ENCODE results near the gene EIF2AK3. TPM values are rescaled to one million over a fixed set of nuclear protein-coding genes. Genes with fewer than 3 reads are reported as not detected.

EIF2AK3 gene
- total RNA-seq, 5 donors from 2014 or later (not counting 1 experiment from before 2014, with no cell fraction given) = 20.3 to 33.8 (median 25.6) TPM

DNA sequence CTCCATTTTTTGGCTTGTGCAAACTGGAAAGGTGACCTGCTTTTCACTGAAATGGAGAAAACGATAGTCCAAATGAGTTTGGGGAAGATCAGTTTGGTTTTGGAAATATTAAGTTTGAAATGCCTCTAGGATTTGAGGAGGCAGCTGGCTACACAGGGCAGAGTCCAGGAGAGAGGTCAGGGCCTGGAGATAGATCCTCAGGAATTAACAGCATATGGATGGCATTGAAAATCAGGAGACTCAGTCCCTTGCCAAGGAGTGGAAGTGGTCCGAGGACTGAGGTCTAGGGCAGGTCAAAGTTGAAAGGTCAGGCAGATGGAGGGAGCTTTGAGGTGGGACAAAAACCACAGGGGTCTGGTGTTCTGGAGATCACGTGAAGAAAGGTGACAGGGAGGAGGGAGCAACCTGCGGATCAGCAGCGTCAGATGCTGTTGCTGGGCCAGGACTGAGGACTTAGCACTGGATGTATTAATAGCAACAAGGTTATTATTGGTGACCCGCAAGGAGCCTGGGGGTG lies 83.7 kb downstream of the EIF2AK3 start:
- ATAC-seq (replicated peaks in 1 of 4) = no peak
- H3K4me3 ChIP-seq (ENCODE audit: control insufficient read depth in 1 of 2, extremely low read depth in 1 of 2, low read length in 1 of 2) = no peak overlapping the region
- H3K27ac ChIP-seq (ENCODE audit: low read length) = no peak overlapping the region
- H3K36me3 ChIP-seq (ENCODE audit: control insufficient read depth in 2 of 2, extremely low read depth in 1 of 2, insufficient read depth in 1 of 2, low read length in 1 of 2) = no peaks in the 10 kb centered on the region
- DNase-seq = no peak
- no peak overlapping the region for H3K27ac Mint-ChIP-seq
- H3K27me3 ChIP-seq (replicated peaks in 1 of 2; ENCODE audit: control insufficient read depth in 2 of 2, extremely low read depth in 1 of 2, insufficient read depth in 2 of 2, low read length in 1 of 2) = peaks cover 4 to 9% of the 10 kb centered on the region in 2 experiments
- H3K9me3 Mint-ChIP-seq = peaks cover 3 to 8% (median 3%) of the 10 kb centered on the region in 3 donors
- H3K27me3 Mint-ChIP-seq = peaks cover 10 to 23% of the 10 kb centered on the region in 2 donors
- POLR2A ChIA-PET = no interaction called here
- no peak overlapping the region for H3K4me3 Mint-ChIP-seq
- no peaks in the 10 kb centered on the region for H3K4me1 Mint-ChIP-seq
- 86% methylated on average over 5 of the region's 6 CpGs for WGBS (ENCODE audit: insufficient coverage)
- peaks cover 2% of the 10 kb centered on the region for H3K36me3 Mint-ChIP-seq
- CTCF ChIA-PET = no interaction called here
- H3K9me3 ChIP-seq = no peaks in the 10 kb centered on the region
- H3K4me1 ChIP-seq (ENCODE audit: control insufficient read depth in 1 of 2, extremely low read depth in 1 of 2, insufficient read depth in 2 of 2, low read length in 2 of 2) = no peaks in the 10 kb centered on the region

DNA sequence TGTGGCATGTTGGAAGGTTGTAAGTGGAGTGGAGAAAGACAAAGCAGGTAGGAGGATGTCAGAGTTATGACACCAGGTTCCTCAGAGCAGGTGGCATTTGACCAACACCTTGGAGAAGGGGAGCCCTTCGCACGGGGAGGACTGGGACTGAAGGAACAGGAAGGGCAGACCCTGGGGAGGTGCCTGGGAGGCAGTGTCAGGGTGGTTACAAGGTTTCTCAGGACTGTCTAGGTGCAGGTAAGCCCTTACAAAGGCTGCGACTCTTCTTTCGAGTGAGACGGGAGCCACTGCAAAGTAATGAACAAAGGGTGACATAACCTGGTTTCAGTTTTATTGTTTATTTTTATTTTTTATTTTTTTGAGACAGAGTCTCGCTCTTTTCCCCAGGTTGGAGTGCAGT lies 84.6 kb downstream of the EIF2AK3 start:
- H3K4me1 Mint-ChIP-seq = no peaks in the 10 kb centered on the region
- Histone ChIP-seq H3K27me3 (replicated peaks in 1 of 2; ENCODE audit: control insufficient read depth in 2 of 2, extremely low read depth in 1 of 2, insufficient read depth in 2 of 2, low read length in 1 of 2) (peaks cover 0 to 10% of the 10 kb centered on the region in 2 experiments), H3K27ac (ENCODE audit: low read length) (no peak overlapping the region), H3K4me3 (ENCODE audit: control insufficient read depth in 1 of 2, extremely low read depth in 1 of 2, low read length in 1 of 2) (no peak overlapping the region), H3K9me3 (no peaks in the 10 kb centered on the region), H3K36me3 (ENCODE audit: control insufficient read depth in 2 of 2, extremely low read depth in 1 of 2, insufficient read depth in 1 of 2, low read length in 1 of 2) (no peaks in the 10 kb centered on the region), H3K4me1 (ENCODE audit: control insufficient read depth in 1 of 2, extremely low read depth in 1 of 2, insufficient read depth in 2 of 2, low read length in 2 of 2) (no peaks in the 10 kb centered on the region)
- no peak overlapping the region for H3K27ac Mint-ChIP-seq
- peaks cover 3 to 8% (median 3%) of the 10 kb centered on the region in 3 donors for H3K9me3 Mint-ChIP-seq
- H3K4me3 Mint-ChIP-seq = no peak overlapping the region
- peaks cover 10 to 25% of the 10 kb centered on the region in 2 donors for H3K27me3 Mint-ChIP-seq
- ChIA-PET CTCF (no interaction called here), POLR2A (no interaction called here)
- whole genome bisulfite sequencing (ENCODE audit: insufficient coverage) = 78% methylated on average over 2 of the region's 6 CpGs
- no peak for DNase-seq
- ATAC-seq (replicated peaks in 1 of 4) = no peak
- H3K36me3 Mint-ChIP-seq = peaks cover 2% of the 10 kb centered on the region

GRCh38 chr2:88540346-88540745 lies 86.9 kb downstream of the EIF2AK3 start:
- Mint-ChIP-seq H3K4me1 (no peaks in the 10 kb centered on the region), H3K27me3 (peaks cover 9 to 30% of the 10 kb centered on the region in 2 donors), H3K9me3 (peaks cover 3 to 8% (median 3%) of the 10 kb centered on the region in 3 donors), H3K36me3 (peaks cover 2% of the 10 kb centered on the region), H3K4me3 (no peak overlapping the region), H3K27ac (no peak overlapping the region)
- Histone ChIP-seq H3K4me3 (ENCODE audit: control insufficient read depth in 1 of 2, extremely low read depth in 1 of 2, low read length in 1 of 2) (no peak overlapping the region), H3K4me1 (ENCODE audit: control insufficient read depth in 1 of 2, extremely low read depth in 1 of 2, insufficient read depth in 2 of 2, low read length in 2 of 2) (no peaks in the 10 kb centered on the region), H3K27ac (ENCODE audit: low read length) (no peak overlapping the region), H3K9me3 (no peaks in the 10 kb centered on the region), H3K36me3 (ENCODE audit: control insufficient read depth in 2 of 2, extremely low read depth in 1 of 2, insufficient read depth in 1 of 2, low read length in 1 of 2) (no peaks in the 10 kb centered on the region), H3K27me3 (replicated peaks in 1 of 2; ENCODE audit: control insufficient read depth in 2 of 2, extremely low read depth in 1 of 2, insufficient read depth in 2 of 2, low read length in 1 of 2) (peaks cover 0 to 14% of the 10 kb centered on the region in 2 experiments)
- CTCF ChIA-PET = no interaction called here
- POLR2A ChIA-PET = no interaction called here
- no peak for ATAC-seq (replicated peaks in 1 of 4)
- WGBS (ENCODE audit: insufficient coverage) = 100% methylated on average over 2 of the region's 2 CpGs
- no peak for DNase-seq

GRCh38 chr2:88538362-88538917 lies 88.8 kb downstream of the EIF2AK3 start:
- no peak overlapping the region for H3K4me3 Mint-ChIP-seq
- H3K27ac Mint-ChIP-seq = no peak overlapping the region
- DNase-seq (no peak), ATAC-seq (replicated peaks in 1 of 4) (no peak)
- Histone ChIP-seq H3K27me3 (replicated peaks in 1 of 2; ENCODE audit: control insufficient read depth in 2 of 2, extremely low read depth in 1 of 2, insufficient read depth in 2 of 2, low read length in 1 of 2) (peaks cover 0 to 14% of the 10 kb centered on the region in 2 experiments), H3K9me3 (no peaks in the 10 kb centered on the region), H3K27ac (ENCODE audit: low read length) (no peak overlapping the region), H3K4me1 (ENCODE audit: control insufficient read depth in 1 of 2, extremely low read depth in 1 of 2, insufficient read depth in 2 of 2, low read length in 2 of 2) (no peaks in the 10 kb centered on the region), H3K4me3 (ENCODE audit: control insufficient read depth in 1 of 2, extremely low read depth in 1 of 2, low read length in 1 of 2) (no peak overlapping the region), H3K36me3 (ENCODE audit: control insufficient read depth in 2 of 2, extremely low read depth in 1 of 2, insufficient read depth in 1 of 2, low read length in 1 of 2) (no peaks in the 10 kb centered on the region)
- 90% methylated on average over 7 of the region's 11 CpGs for WGBS (ENCODE audit: insufficient coverage)
- POLR2A ChIA-PET = interaction anchor here in 1 of 2 donors (0.5 kb wide), 1 partner anchor 91 kb away, joined by 3 read pairs; no protein-coding TSS in a partner anchor
- peaks cover 2% of the 10 kb centered on the region for H3K36me3 Mint-ChIP-seq
- CTCF ChIA-PET = interaction anchor here in 1 of 2 donors (0.6 kb wide), 1 partner anchor 12 kb away, joined by 5 read pairs; no protein-coding TSS in a partner anchor
- peaks cover 9 to 28% of the 10 kb centered on the region in 2 donors for H3K27me3 Mint-ChIP-seq
- H3K9me3 Mint-ChIP-seq = peaks cover 3 to 8% (median 3%) of the 10 kb centered on the region in 3 donors
- H3K4me1 Mint-ChIP-seq = no peaks in the 10 kb centered on the region

- H3K36me3 Mint-ChIP-seq = peaks cover 2% of the 10 kb centered on the region
- CTCF ChIA-PET = no interaction called here
- H3K4me1 ChIP-seq (ENCODE audit: control insufficient read depth in 1 of 2, extremely low read depth in 1 of 2, insufficient read depth in 2 of 2, low read length in 2 of 2) = no peaks in the 10 kb centered on the region
- no peaks in the 10 kb centered on the region for H3K36me3 ChIP-seq (ENCODE audit: control insufficient read depth in 2 of 2, extremely low read depth in 1 of 2, insufficient read depth in 1 of 2, low read length in 1 of 2)
- H3K27me3 ChIP-seq (replicated peaks in 1 of 2; ENCODE audit: control insufficient read depth in 2 of 2, extremely low read depth in 1 of 2, insufficient read depth in 2 of 2, low read length in 1 of 2) = peaks cover 0 to 13% of the 10 kb centered on the region in 2 experiments
- no peak overlapping the region for H3K4me3 ChIP-seq (ENCODE audit: control insufficient read depth in 1 of 2, extremely low read depth in 1 of 2, low read length in 1 of 2)
- no peaks in the 10 kb centered on the region for H3K4me1 Mint-ChIP-seq
- 73% methylated on average over 6 of the region's 6 CpGs for WGBS (ENCODE audit: insufficient coverage)
- no peaks in the 10 kb centered on the region for H3K9me3 ChIP-seq
- POLR2A ChIA-PET = no interaction called here
- DNase-seq = no peak
- H3K9me3 Mint-ChIP-seq = peaks cover 3 to 8% (median 3%) of the 10 kb centered on the region in 3 donors
- peaks cover 8 to 25% of the 10 kb centered on the region in 2 donors for H3K27me3 Mint-ChIP-seq
- no peak overlapping the region for H3K27ac Mint-ChIP-seq
- ATAC-seq (replicated peaks in 1 of 4) = no peak
- no peak overlapping the region for H3K4me3 Mint-ChIP-seq
- no peak overlapping the region for H3K27ac ChIP-seq (ENCODE audit: low read length)
These were observed 89.6 kb downstream of the EIF2AK3 start for GRCh38 chr2:88537640-88538039.

GRCh38 chr2:88530081-88530480 lies 97.2 kb downstream of the EIF2AK3 start:
- WGBS (ENCODE audit: insufficient coverage) = no CpG with 5 or more reads among the region's 4 CpGs
- POLR2A ChIA-PET = no interaction called here
- DNase-seq (no peak), ATAC-seq (replicated peaks in 1 of 4) (no peak)
- peaks cover 6 to 8% of the 10 kb centered on the region in 2 donors for H3K27me3 Mint-ChIP-seq
- Histone ChIP-seq H3K4me3 (ENCODE audit: control insufficient read depth in 1 of 2, extremely low read depth in 1 of 2, low read length in 1 of 2) (no peak overlapping the region), H3K9me3 (no peaks in the 10 kb centered on the region), H3K4me1 (ENCODE audit: control insufficient read depth in 1 of 2, extremely low read depth in 1 of 2, insufficient read depth in 2 of 2, low read length in 2 of 2) (no peaks in the 10 kb centered on the region), H3K36me3 (ENCODE audit: control insufficient read depth in 2 of 2, extremely low read depth in 1 of 2, insufficient read depth in 1 of 2, low read length in 1 of 2) (no peaks in the 10 kb centered on the region), H3K27ac (ENCODE audit: low read length) (no peak overlapping the region), H3K27me3 (replicated peaks in 1 of 2; ENCODE audit: control insufficient read depth in 2 of 2, extremely low read depth in 1 of 2, insufficient read depth in 2 of 2, low read length in 1 of 2) (no peaks in the 10 kb centered on the region)
- H3K27ac Mint-ChIP-seq = no peak overlapping the region
- CTCF ChIA-PET = no interaction called here
- no peak overlapping the region for H3K4me3 Mint-ChIP-seq
- no peaks in the 10 kb centered on the region for H3K9me3 Mint-ChIP-seq
- no peaks in the 10 kb centered on the region for H3K4me1 Mint-ChIP-seq
- no peaks in the 10 kb centered on the region for H3K36me3 Mint-ChIP-seq

All from T-cell (primary cell).